SK-N-SH treated with all-trans-retinoic acid at 6 μM for 48 hours (cell line): ENCODE results near the gene SUPT4H1.

Experiments
- ATAC-seq: fragments of 200-7000 bp; cut with Tn5 transposase; 3 replicates; pipeline ENCODE4 v1.9.1; 2020; ENCODE audit warnings: mild to moderate bottlenecking, moderate library complexity
- ARNTL ChIP-seq: fragments of 450-650 bp; formaldehyde crosslinking; IDR thresholded peaks from 2 replicates; pipeline ENCODE4 v1.5.0; 2020; ENCODE audit warnings: low read depth, mild to moderate bottlenecking, moderate library complexity, borderline replicate concordance
- CSDC2 ChIP-seq: fragments of 250-450 bp; sonication (Bioruptor Pico); IDR thresholded peaks from 2 replicates; pipeline ENCODE4 v1.5.0; 2020; ENCODE audit warnings: mild to moderate bottlenecking, moderate library complexity
- ESRRG ChIP-seq: fragments of 250-450 bp; sonication (Bioruptor Pico); IDR thresholded peaks from 2 replicates; pipeline ENCODE4 v1.6.1; 2021; ENCODE audit warnings: mild to moderate bottlenecking
- GLIS3 ChIP-seq: fragments of 250-450 bp; sonication (Bioruptor Pico); IDR thresholded peaks from 2 replicates; pipeline ENCODE4 v1.5.0; 2020; ENCODE audit warnings: mild to moderate bottlenecking, moderate library complexity
- ISL1 ChIP-seq: fragments of 250-450 bp; sonication (Bioruptor Pico); IDR thresholded peaks from 2 replicates; pipeline ENCODE4 v2.1.2; 2022; ENCODE audit warnings: mild to moderate bottlenecking, moderate library complexity
- OSR1 ChIP-seq: fragments of 250-450 bp; sonication (Bioruptor Pico); IDR thresholded peaks from 2 replicates; pipeline ENCODE4 v1.8.0; 2022; ENCODE audit warnings: moderate library complexity, mild to moderate bottlenecking, inconsistent platforms
- PPARA ChIP-seq: fragments of 250-450 bp; sonication (Bioruptor Pico); IDR thresholded peaks from 2 replicates; pipeline ENCODE4 v1.5.0; 2020; ENCODE audit warnings: mild to moderate bottlenecking, borderline replicate concordance
- TCF4 ChIP-seq: fragments of 250-450 bp; sonication (Bioruptor Pico); IDR thresholded peaks from 2 replicates; pipeline ENCODE4 v1.8.0; 2021; ENCODE audit warnings: mild to moderate bottlenecking, moderate library complexity, borderline replicate concordance
- TOX ChIP-seq: fragments of 250-450 bp; sonication (Bioruptor Pico); IDR thresholded peaks from 2 replicates; pipeline ENCODE4 v1.8.0; 2021; ENCODE audit warnings: mild to moderate bottlenecking, moderate library complexity, borderline replicate concordance
- ZC3H10 ChIP-seq: fragments of 250-450 bp; sonication (Bioruptor Pico); IDR thresholded peaks from 2 replicates; pipeline ENCODE4 v1.5.1; 2021; ENCODE audit warnings: mild to moderate bottlenecking, moderate library complexity
- ZFP30 ChIP-seq: fragments of 450-650 bp; formaldehyde crosslinking; IDR thresholded peaks from 2 replicates; pipeline ENCODE4 v1.5.0; 2022; ENCODE audit warnings: mild to moderate bottlenecking, moderate library complexity
- ZNF70 ChIP-seq: fragments of 450-650 bp; formaldehyde crosslinking; IDR thresholded peaks from 2 replicates; pipeline ENCODE4 v1.5.0; 2020; ENCODE audit warnings: mild to moderate bottlenecking, moderate library complexity
- TF ChIP-seq, protein P1 (sequence below): fragments of 250-450 bp; sonication (Bioruptor Pico); IDR thresholded peaks from 2 replicates; pipeline ENCODE4 v1.5.0; 2020; ENCODE audit warnings: mild to moderate bottlenecking, moderate library complexity
- TF ChIP-seq, protein P2 (sequence below): fragments of 250-450 bp; sonication (Bioruptor Pico); IDR thresholded peaks from 2 replicates; pipeline ENCODE4 v1.5.1; 2020; ENCODE audit warnings: low read depth, mild to moderate bottlenecking, moderate library complexity
- TF ChIP-seq, protein P3 (sequence below): fragments of 250-450 bp; sonication (Bioruptor Pico); IDR thresholded peaks from 2 replicates; pipeline ENCODE4 v1.8.0; 2021; ENCODE audit warnings: low read depth, mild to moderate bottlenecking, moderate library complexity, borderline replicate concordance
- TF ChIP-seq, protein P4 (sequence below): fragments of 250-450 bp; sonication (Bioruptor Pico); IDR thresholded peaks from 2 replicates; pipeline ENCODE4 v1.8.0; 2020; ENCODE audit warnings: mild to moderate bottlenecking, moderate library complexity, borderline replicate concordance
- TF ChIP-seq, protein P5 (sequence below): fragments of 250-450 bp; sonication (Bioruptor Pico); IDR thresholded peaks from 2 replicates; pipeline ENCODE4 v1.5.1; 2021; ENCODE audit warnings: mild to moderate bottlenecking, moderate library complexity

SUPT4H1 gene

DNA sequence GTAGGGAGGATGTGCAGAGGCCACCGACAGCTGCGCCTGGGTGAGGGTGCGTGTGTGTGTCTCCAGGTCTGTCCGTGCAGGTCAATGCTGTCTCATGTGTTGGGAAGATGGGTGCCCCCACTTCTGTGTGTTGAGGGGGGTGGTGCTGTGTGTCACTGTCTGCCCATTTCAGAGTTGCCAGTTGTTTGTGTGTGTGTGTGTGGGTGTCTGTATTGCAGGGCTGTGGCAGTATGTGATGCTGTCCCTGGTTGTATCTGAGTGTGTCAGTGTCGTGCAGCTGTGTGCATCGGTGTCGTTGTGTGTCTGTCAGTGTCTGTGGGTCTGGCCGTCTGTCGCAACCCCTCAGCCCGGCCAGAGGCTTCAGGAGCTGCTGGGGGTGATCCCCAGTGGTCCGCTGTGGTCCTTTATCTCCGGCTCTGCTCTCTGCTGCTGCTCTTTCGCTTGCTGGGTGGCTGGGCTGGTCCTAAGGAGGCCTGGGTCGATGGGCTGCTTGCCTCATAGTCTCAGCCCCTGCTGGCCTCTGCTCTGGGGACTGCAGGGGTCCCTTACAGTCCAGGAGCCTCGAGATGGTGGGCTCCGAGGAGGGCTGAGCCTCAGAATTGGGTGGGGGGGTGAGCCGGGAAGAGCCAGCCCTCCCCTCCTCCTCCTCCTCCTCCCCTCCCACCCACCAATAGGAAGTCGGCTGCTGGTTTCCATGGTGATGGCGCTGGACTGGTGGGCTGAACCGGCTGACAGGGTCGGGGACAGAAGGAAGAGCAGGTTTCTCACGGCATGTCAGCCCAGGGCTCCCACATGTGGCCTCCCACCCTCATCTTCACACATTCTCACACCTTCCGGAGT is 23.6 kb downstream of the SUPT4H1 start, which contains the start of gene TSPOAP1 (continued):
- TF ChIP-seq, protein P1, sequence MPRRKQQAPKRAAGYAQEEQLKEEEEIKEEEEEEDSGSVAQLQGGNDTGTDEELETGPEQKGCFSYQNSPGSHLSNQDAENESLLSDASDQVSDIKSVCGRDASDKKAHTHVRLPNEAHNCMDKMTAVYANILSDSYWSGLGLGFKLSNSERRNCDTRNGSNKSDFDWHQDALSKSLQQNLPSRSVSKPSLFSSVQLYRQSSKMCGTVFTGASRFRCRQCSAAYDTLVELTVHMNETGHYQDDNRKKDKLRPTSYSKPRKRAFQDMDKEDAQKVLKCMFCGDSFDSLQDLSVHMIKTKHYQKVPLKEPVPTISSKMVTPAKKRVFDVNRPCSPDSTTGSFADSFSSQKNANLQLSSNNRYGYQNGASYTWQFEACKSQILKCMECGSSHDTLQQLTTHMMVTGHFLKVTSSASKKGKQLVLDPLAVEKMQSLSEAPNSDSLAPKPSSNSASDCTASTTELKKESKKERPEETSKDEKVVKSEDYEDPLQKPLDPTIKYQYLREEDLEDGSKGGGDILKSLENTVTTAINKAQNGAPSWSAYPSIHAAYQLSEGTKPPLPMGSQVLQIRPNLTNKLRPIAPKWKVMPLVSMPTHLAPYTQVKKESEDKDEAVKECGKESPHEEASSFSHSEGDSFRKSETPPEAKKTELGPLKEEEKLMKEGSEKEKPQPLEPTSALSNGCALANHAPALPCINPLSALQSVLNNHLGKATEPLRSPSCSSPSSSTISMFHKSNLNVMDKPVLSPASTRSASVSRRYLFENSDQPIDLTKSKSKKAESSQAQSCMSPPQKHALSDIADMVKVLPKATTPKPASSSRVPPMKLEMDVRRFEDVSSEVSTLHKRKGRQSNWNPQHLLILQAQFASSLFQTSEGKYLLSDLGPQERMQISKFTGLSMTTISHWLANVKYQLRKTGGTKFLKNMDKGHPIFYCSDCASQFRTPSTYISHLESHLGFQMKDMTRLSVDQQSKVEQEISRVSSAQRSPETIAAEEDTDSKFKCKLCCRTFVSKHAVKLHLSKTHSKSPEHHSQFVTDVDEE (CRISPR knock-in tag) = no peak
- TF ChIP-seq, protein P2, sequence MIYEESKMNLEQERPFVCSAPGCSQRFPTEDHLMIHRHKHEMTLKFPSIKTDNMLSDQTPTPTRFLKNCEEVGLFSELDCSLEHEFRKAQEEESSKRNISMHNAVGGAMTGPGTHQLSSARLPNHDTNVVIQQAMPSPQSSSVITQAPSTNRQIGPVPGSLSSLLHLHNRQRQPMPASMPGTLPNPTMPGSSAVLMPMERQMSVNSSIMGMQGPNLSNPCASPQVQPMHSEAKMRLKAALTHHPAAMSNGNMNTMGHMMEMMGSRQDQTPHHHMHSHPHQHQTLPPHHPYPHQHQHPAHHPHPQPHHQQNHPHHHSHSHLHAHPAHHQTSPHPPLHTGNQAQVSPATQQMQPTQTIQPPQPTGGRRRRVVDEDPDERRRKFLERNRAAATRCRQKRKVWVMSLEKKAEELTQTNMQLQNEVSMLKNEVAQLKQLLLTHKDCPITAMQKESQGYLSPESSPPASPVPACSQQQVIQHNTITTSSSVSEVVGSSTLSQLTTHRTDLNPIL (CRISPR knock-in tag) = no peak
- TF ChIP-seq GLIS3 (CRISPR knock-in tag) (no peak), TCF4 (no peak), CSDC2 (CRISPR knock-in tag) (no peak)

DNA sequence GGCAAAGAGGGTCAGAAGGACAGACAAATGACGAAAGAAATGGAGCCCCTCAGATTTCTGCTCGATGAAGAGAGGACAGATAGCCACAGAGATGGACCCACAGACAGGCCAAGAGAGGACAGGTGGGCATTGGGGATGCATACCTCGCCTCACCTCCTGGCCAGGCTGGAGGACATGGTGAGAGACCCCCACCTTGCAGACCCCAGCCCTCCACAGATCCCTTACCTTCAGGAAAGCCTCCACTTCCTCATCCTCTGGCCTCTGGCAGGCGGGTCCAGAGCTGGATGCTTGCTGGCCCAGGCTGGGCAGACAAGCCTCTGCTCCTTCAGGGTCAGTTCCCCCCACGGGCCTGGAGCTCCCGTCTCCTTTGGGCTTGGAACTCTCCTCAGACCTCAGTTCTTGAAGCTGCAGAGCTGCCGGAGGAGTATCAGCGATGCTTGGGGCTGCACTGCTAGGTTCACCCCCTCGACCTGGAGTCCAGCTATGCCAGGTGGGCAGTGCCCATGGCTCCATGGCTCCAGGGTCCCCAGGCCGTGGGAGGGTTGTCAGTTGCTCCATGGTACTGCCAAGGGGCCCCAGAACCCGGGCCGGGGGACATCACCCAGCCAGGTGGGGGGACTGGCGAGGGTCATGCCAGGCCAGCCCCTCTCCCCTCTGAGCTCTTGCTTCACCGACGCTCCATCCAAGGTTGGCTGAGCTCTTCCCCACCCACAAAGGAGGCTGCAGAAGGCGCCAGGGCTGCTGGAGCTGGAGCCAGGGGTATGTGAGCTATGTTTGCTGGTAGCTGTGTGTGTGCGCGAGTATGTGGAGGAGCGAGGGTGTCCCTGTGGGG is 24.4 kb downstream of the SUPT4H1 start:
- TF ChIP-seq ARNTL (CRISPR knock-in tag) (no peak), ISL1 (CRISPR knock-in tag) (no peak), ESRRG (CRISPR knock-in tag) (no peak), GLIS3 (CRISPR knock-in tag) (no peak), ZFP30 (CRISPR knock-in tag) (no peak)
- TF ChIP-seq, protein P3, sequence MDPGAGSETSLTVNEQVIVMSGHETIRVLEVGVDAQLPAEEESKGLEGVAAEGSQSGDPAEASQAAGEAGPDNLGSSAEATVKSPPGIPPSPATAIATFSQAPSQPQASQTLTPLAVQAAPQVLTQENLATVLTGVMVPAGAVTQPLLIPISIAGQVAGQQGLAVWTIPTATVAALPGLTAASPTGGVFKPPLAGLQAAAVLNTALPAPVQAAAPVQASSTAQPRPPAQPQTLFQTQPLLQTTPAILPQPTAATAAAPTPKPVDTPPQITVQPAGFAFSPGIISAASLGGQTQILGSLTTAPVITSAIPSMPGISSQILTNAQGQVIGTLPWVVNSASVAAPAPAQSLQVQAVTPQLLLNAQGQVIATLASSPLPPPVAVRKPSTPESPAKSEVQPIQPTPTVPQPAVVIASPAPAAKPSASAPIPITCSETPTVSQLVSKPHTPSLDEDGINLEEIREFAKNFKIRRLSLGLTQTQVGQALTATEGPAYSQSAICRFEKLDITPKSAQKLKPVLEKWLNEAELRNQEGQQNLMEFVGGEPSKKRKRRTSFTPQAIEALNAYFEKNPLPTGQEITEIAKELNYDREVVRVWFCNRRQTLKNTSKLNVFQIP = no peak
- TF ChIP-seq, protein P4, sequence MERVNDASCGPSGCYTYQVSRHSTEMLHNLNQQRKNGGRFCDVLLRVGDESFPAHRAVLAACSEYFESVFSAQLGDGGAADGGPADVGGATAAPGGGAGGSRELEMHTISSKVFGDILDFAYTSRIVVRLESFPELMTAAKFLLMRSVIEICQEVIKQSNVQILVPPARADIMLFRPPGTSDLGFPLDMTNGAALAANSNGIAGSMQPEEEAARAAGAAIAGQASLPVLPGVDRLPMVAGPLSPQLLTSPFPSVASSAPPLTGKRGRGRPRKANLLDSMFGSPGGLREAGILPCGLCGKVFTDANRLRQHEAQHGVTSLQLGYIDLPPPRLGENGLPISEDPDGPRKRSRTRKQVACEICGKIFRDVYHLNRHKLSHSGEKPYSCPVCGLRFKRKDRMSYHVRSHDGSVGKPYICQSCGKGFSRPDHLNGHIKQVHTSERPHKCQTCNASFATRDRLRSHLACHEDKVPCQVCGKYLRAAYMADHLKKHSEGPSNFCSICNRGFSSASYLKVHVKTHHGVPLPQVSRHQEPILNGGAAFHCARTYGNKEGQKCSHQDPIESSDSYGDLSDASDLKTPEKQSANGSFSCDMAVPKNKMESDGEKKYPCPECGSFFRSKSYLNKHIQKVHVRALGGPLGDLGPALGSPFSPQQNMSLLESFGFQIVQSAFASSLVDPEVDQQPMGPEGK (CRISPR knock-in tag) = no peak
- no peak for ATAC-seq

DNA sequence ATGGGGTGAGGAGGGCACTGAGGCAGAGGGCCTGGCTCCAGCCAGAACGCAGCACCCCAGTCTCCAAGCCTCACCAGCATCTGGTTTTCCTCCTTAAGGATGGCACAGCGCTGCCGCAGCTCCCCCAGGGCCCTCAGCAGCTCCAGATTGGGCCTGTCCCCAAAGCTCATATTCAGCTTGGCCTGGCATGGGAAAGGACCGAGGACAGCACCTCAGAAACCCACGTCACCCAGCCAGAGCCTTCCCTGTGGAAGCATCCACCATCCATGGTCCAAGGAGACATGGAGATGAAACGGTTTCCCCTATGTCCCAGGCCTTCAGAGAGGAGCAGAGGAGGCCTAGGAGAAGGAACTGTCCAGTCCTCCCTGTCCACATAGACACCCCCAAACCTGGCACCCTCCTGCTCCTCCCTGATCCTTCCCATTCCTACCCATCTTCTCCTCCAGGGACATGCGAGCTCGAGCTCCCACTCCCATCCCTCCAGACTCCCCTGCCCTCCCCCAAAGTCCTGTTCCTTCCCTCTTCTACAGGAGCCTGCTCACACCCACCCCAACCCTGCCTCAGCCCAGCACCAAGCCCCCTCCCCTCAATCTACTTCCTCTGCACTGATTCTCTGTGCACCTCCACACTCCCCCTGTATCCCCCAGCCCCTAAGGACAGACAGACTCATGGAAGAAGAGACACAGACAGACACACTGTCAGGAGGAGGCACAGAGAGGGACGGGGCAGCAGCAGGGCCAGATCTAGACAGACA is 25.2 kb downstream of the SUPT4H1 start:
- TF ChIP-seq TCF4 (no peak), CSDC2 (CRISPR knock-in tag) (no peak), ZFP30 (CRISPR knock-in tag) (no peak), PPARA (no peak), ZC3H10 (CRISPR knock-in tag) (no peak), TOX (CRISPR knock-in tag) (no peak), OSR1 (CRISPR knock-in tag) (no peak), ZNF70 (no peak)
- TF ChIP-seq, protein P5, sequence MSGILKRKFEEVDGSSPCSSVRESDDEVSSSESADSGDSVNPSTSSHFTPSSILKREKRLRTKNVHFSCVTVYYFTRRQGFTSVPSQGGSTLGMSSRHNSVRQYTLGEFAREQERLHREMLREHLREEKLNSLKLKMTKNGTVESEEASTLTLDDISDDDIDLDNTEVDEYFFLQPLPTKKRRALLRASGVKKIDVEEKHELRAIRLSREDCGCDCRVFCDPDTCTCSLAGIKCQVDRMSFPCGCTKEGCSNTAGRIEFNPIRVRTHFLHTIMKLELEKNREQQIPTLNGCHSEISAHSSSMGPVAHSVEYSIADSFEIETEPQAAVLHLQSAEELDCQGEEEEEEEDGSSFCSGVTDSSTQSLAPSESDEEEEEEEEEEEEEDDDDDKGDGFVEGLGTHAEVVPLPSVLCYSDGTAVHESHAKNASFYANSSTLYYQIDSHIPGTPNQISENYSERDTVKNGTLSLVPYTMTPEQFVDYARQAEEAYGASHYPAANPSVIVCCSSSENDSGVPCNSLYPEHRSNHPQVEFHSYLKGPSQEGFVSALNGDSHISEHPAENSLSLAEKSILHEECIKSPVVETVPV = no peak
- TF ChIP-seq, protein P2 (CRISPR knock-in tag) = no peak
- TF ChIP-seq, protein P4 (CRISPR knock-in tag) = no peak
- no peak for ATAC-seq
